Spleen (tissue), 11 donors: Measurements from ENCODE around the gene DPYD. TPM values are rescaled to one million over a fixed set of nuclear protein-coding genes. Genes with fewer than 3 reads are reported as not detected.
A peak's percentile ranks its signal among the peaks of the same experiment; 100 is the strongest.

ENCODE experiments used
- DNase-seq: peaks from one replicate; pipeline ENCODE4 v3.0.0-alpha.2; 2020
- H3K27ac ChIP-seq, 8 donors: fragments of 200-600 bp; sonication (generic) in 7 of 8; 1 replicate in 4 of 8; 2 replicates in 4 of 8; pipeline versions ENCODE4 v1.5.0 to v1.8.0; 2016 to 2021; ENCODE audit warnings: inconsistent platforms in 4 of 8, mild to moderate bottlenecking in 4 of 8, moderate library complexity in 1 of 8
- H3K27me3 ChIP-seq, 7 donors: fragments of 200-600 bp; sonication (generic) in 6 of 7; replicated peaks in 1 of 7; 1 replicate in 4 of 7; 2 replicates in 3 of 7; pipeline versions ENCODE4 v1.5.0 to v1.8.0; 2016 to 2021; ENCODE audit warnings: inconsistent platforms in 3 of 7, mild to moderate bottlenecking in 1 of 7
- H3K36me3 ChIP-seq, 6 donors: fragments of 200-600 bp; sonication (generic) in 5 of 6; 1 replicate in 4 of 6; 2 replicates in 2 of 6; pipeline versions ENCODE4 v1.5.0 to v1.8.0; 2016 to 2021; ENCODE audit warnings: inconsistent platforms in 2 of 6
- H3K4me1 ChIP-seq, 6 donors: fragments of 200-600 bp; sonication (generic) in 5 of 6; 1 replicate in 3 of 6; 2 replicates in 3 of 6; pipeline versions ENCODE4 v1.5.0 to v1.8.0; 2016 to 2021; ENCODE audit warnings: inconsistent platforms in 3 of 6
- H3K4me3 ChIP-seq, 8 donors: fragments of 200-600 bp; sonication (generic) in 7 of 8; 1 replicate in 4 of 8; 2 replicates in 4 of 8; pipeline versions ENCODE4 v1.5.0 to v1.8.0; 2016 to 2021; ENCODE audit warnings: inconsistent platforms in 4 of 8, mild to moderate bottlenecking in 4 of 8, moderate library complexity in 2 of 8
- H3K9me3 ChIP-seq, 8 donors: fragments of 200-600 bp; sonication (generic) in 7 of 8; 1 replicate in 4 of 8; 2 replicates in 4 of 8; pipeline versions ENCODE4 v1.5.0 to v1.8.0; 2016 to 2021; ENCODE audit warnings: inconsistent platforms in 4 of 8
- CTCF ChIP-seq, 11 experiments: fragments of 200-600 bp in 7 of 11; fragments of 450-650 bp in 4 of 11; sonication (generic) in 4 of 11; IDR thresholded peaks in 8 of 11; conservative IDR thresholded peaks in 3 of 11; 1 replicate in 7 of 11; 2 replicates in 4 of 11; pipeline versions ENCODE4 v1.4.0 to v1.8.0; 2016 to 2021; ENCODE audit warnings: antibody characterized with exemption in 11 of 11, inconsistent platforms in 4 of 11, mild to moderate bottlenecking in 1 of 11
- POLR2A ChIP-seq, 3 donors: fragments of 450-650 bp; IDR thresholded peaks; one replicate each; pipeline ENCODE4 v1.5.1; 2017; ENCODE audit warnings: antibody characterized with exemption in 3 of 3, mild to moderate bottlenecking in 1 of 3
- POLR2AphosphoS5 ChIP-seq, 3 donors: sonication (generic); formaldehyde crosslinking; IDR thresholded peaks; one replicate each; pipeline ENCODE4 v1.5.1; 2017; ENCODE audit warnings: antibody characterized with exemption in 3 of 3
- whole genome bisulfite sequencing, 5 donors: extraction: QIAGEN DNeasy Blood & Tissue Kit in 3 of 5; methylation state at CpG; one replicate each; pipeline versions ENCODE4 v1.1.5 to v1.1.7; 2013 to 2018; 5-methylcytosine and 5-hydroxymethylcytosine counted together
- intact Hi-C: fragments of 100-400 bp; cut with DNase I; formaldehyde crosslinking; loops from one replicate; pipeline ENCODE4 v1.15.0; 2023; ENCODE audit warnings: low total_unique reads
- polyA plus RNA-seq, 3 donors: library from polyadenylated mRNA; stranded (reverse); fragments of 200-250 nt; gene quantifications; one replicate each; pipeline ENCODE4 v1.2.1, GENCODE V29; 2013
- total RNA-seq, 7 donors: library from RNA; depleted of rRNA in 3 of 7; stranded (reverse); fragments of >200 nt in 3 of 7; fragmentation: NEBNext Ultra II Directional in 4 of 7; extraction: Animal tissue kit (Norgen Biotek cat#: 25700) in 4 of 7; gene quantifications; one replicate each; pipeline versions ENCODE4 v1.1.0 to v1.2.1, GENCODE V29; 2016 to 2021
- donor health status: healthy with polysubstance abuse.
- donor health status: DM: no; HTN: no; CAD: no; lungs with moderate emphysema.
- donor health status: DM: no; HTN: no; CAD: no.
- donor health status: Bipolar disorder and iron deficiency.
- donor health status: healthy.
- donor health status: DM: no; HTN: no; CAD: no.
- donor health status: DM: yes; HTN: yes; CAD: no.

Gene DPYD
- total and polyA plus RNA-seq, 10 donors: 7.3 to 114 (median 92.3) TPM

- no peaks in the 10 kb centered on the region for H3K4me1 ChIP-seq
- TF ChIP-seq POLR2AphosphoS5 (IDR thresholded peaks at IDR 0.05) (no peak), CTCF (IDR thresholded peaks at IDR 0.05 in 8 of 11, conservative IDR thresholded peaks at IDR 0.05 in 3 of 11) (no peak), POLR2A (IDR thresholded peaks at IDR 0.05) (no peak)
- H3K27me3 ChIP-seq: no peaks in the 10 kb centered on the region
- intact Hi-C loops: no loop called here
- peaks cover 0 to 12% (median 7%) of the 10 kb centered on the region in 8 donors for H3K9me3 ChIP-seq
- WGBS, 5 donors: 79 to 86% (median 81%) methylated on average over 3 of the region's 3 CpGs
- no peak overlapping the region for H3K27ac ChIP-seq
- no peak for DNase-seq
- H3K36me3 ChIP-seq: no peaks in the 10 kb centered on the region
- H3K4me3 ChIP-seq: no peak overlapping the region
These were observed 310.1 kb downstream of the DPYD start for GRCh38 chr1:97610748-97611147.

- intact Hi-C loops: no loop called here
- Histone ChIP-seq H3K4me1 (no peaks in the 10 kb centered on the region), H3K9me3 (peaks cover 0 to 12% (median 7%) of the 10 kb centered on the region in 8 donors), H3K27me3 (no peaks in the 10 kb centered on the region), H3K36me3 (no peaks in the 10 kb centered on the region), H3K4me3 (no peak overlapping the region), H3K27ac (no peak overlapping the region)
- no peak for DNase-seq
- TF ChIP-seq POLR2AphosphoS5 (IDR thresholded peaks at IDR 0.05) (no peak), POLR2A (IDR thresholded peaks at IDR 0.05) (no peak), CTCF (IDR thresholded peaks at IDR 0.05 in 8 of 11, conservative IDR thresholded peaks at IDR 0.05 in 3 of 11) (no peak)
- 82 to 92% (median 87%) methylated on average over 3 of the region's 3 CpGs for WGBS, 5 donors
These were observed 310.7 kb downstream of the DPYD start for GRCh38 chr1:97610102-97610501.

- no peaks in the 10 kb centered on the region for H3K4me1 ChIP-seq
- intact Hi-C loops: no loop called here
- WGBS, 5 donors: 77 to 92% (median 90%) methylated on average over 4 of the region's 4 CpGs
- no peak overlapping the region for H3K27ac ChIP-seq
- no peaks in the 10 kb centered on the region for H3K27me3 ChIP-seq
- no peak for DNase-seq
- H3K4me3 ChIP-seq: no peak overlapping the region
- TF ChIP-seq POLR2AphosphoS5 (IDR thresholded peaks at IDR 0.05) (no peak), POLR2A (IDR thresholded peaks at IDR 0.05) (no peak), CTCF (IDR thresholded peaks at IDR 0.05 in 8 of 11, conservative IDR thresholded peaks at IDR 0.05 in 3 of 11) (no peak)
- no peaks in the 10 kb centered on the region for H3K36me3 ChIP-seq
- H3K9me3 ChIP-seq: peaks cover 0 to 12% (median 7%) of the 10 kb centered on the region in 8 donors
These were observed 312.6 kb downstream of the DPYD start for GRCh38 chr1:97608272-97608671.

GRCh38 chr1:97603776-97604175, 317.1 kb downstream of the DPYD start:
- Histone ChIP-seq H3K9me3 (no peaks in the 10 kb centered on the region), H3K4me1 (no peaks in the 10 kb centered on the region), H3K27me3 (no peaks in the 10 kb centered on the region), H3K4me3 (peak overlapping the region in 1 of 8 donors; percentile 3), H3K36me3 (no peaks in the 10 kb centered on the region), H3K27ac (peak overlapping the region in 1 of 8 donors; percentile 18)
- TF ChIP-seq POLR2A (IDR thresholded peaks at IDR 0.05): no peak
- TF ChIP-seq CTCF (IDR thresholded peaks at IDR 0.05 in 8 of 11, conservative IDR thresholded peaks at IDR 0.05 in 3 of 11): no peak
- no peak for TF ChIP-seq POLR2AphosphoS5 (IDR thresholded peaks at IDR 0.05)
- DNase-seq: no peak
- 54 to 73% (median 68%) methylated on average over 5 of the region's 5 CpGs for WGBS, 5 donors
- intact Hi-C loops: no loop called here
